Mesodermal cell (in vitro differentiated cells): Measurements from ENCODE around the gene CDH10. TPM values are rescaled to one million over a fixed set of nuclear protein-coding genes. Genes with fewer than 3 reads are reported as not detected.

Experiments
- H3K27ac ChIP-seq: 2 replicates; pipeline ENCODE4 v1.7.0; 2013; ENCODE audit warnings: mild to moderate bottlenecking, low read depth, low read length, moderate library complexity; ENCODE audit not compliant: severe bottlenecking
- H3K36me3 ChIP-seq: 2 replicates; pipeline ENCODE4 v1.7.1; 2013; ENCODE audit warnings: mild to moderate bottlenecking, low read length, moderate library complexity; ENCODE audit not compliant: control insufficient read depth, insufficient read depth
- H3K4me1 ChIP-seq: one replicate; pipeline ENCODE4 v1.7.1; 2013; ENCODE audit warnings: mild to moderate bottlenecking, low read length; ENCODE audit not compliant: insufficient read depth, control insufficient read depth, poor library complexity, severe bottlenecking
- H3K4me3 ChIP-seq: 2 replicates; pipeline ENCODE4 v1.7.0; 2013; ENCODE audit warnings: low read length, control low read depth, mild to moderate bottlenecking; ENCODE audit not compliant: insufficient read depth, poor library complexity, severe bottlenecking; ENCODE audit errors: extremely low read depth
- H3K9me3 ChIP-seq: 2 replicates; pipeline ENCODE4 v1.7.1; 2013; ENCODE audit warnings: mild to moderate bottlenecking, low read length, moderate library complexity; ENCODE audit not compliant: control insufficient read depth
- WGBS, 2 experiments: methylation state at CpG; one replicate each; pipeline ENCODE4 v1.1.5; 2013; ENCODE audit warnings: missing lambda C conversion rate in 2 of 2; ENCODE audit not compliant: insufficient coverage in 2 of 2; 5-methylcytosine and 5-hydroxymethylcytosine counted together
- polyA plus RNA-seq, 2 experiments: library from polyadenylated mRNA; stranded (reverse); fragments of 50-300 nt; gene quantifications; one replicate each; pipeline ENCODE4 v1.2.3, GENCODE V29; 2013

The CDH10 gene
- 6.7 TPM for polyA plus RNA-seq (2013, experiment 1 of 2)
- 8.9 TPM for polyA plus RNA-seq (2013, experiment 2 of 2)

GRCh38 chr5:24644761-24645160 lies at the start of gene CDH10:
CDH10 (minus strand) TSS chr5:24644978; CDS start chr5:24593490, 51,488 bp downstream.
- 0% methylated on average over 7 to 9 of the region's 14 CpGs for WGBS, 2 experiments
- Histone ChIP-seq H3K4me3 (peak within 1 kb of the TSS; percentile 48), H3K36me3 (no peaks in the 10 kb centered on the region), H3K4me1 (peaks cover 4% of the 10 kb centered on the region), H3K27ac (peak within 1 kb of the TSS; percentile 78), H3K9me3 (no peaks in the 10 kb centered on the region)

GRCh38 chr5:24693609-24694008 lies 48.8 kb upstream of the CDH10 start:
- Histone ChIP-seq H3K36me3 (no peaks in the 10 kb centered on the region), H3K4me3 (no peak overlapping the region), H3K4me1 (no peaks in the 10 kb centered on the region), H3K9me3 (no peaks in the 10 kb centered on the region), H3K27ac (no peak overlapping the region)

GRCh38 chr5:24691074-24691473 lies 46.3 kb upstream of the CDH10 start:
- Histone ChIP-seq H3K36me3 (no peaks in the 10 kb centered on the region), H3K4me3 (no peak overlapping the region), H3K4me1 (no peaks in the 10 kb centered on the region), H3K9me3 (no peaks in the 10 kb centered on the region), H3K27ac (no peak overlapping the region)
- 100% methylated on average over 2 to 3 of the region's 4 CpGs for WGBS, 2 experiments

- Histone ChIP-seq H3K9me3 (peaks cover 5% of the 10 kb centered on the region), H3K4me1 (no peaks in the 10 kb centered on the region), H3K36me3 (no peaks in the 10 kb centered on the region), H3K4me3 (no peak overlapping the region), H3K27ac (no peak overlapping the region)
- 79 to 84% methylated on average over 1 of the region's 1 CpG for WGBS, 2 experiments
Observed at GRCh38 chr5:24681106-24681505, 36.3 kb upstream of the CDH10 start.

GRCh38 chr5:24668050-24668449 lies 23.3 kb upstream of the CDH10 start:
- WGBS, 2 experiments, result 93 to 100% methylated on average over 2 to 3 of the region's 4 CpGs
- no peak overlapping the region for H3K4me3 ChIP-seq

GRCh38 chr5:24649531-24649930 lies 4.8 kb upstream of the CDH10 start:
- no peaks in the 10 kb centered on the region for H3K4me1 ChIP-seq
- no peaks in the 10 kb centered on the region for H3K9me3 ChIP-seq
- H3K27ac ChIP-seq, result peak overlapping the region; percentile 32
- no peak overlapping the region for H3K4me3 ChIP-seq
- 75% methylated on average over 2 of the region's 3 CpGs for WGBS, 2 experiments
- no peaks in the 10 kb centered on the region for H3K36me3 ChIP-seq

More at GRCh38 chr5:24668050-24668449, 23.3 kb upstream of the CDH10 start:
- H3K27ac ChIP-seq, result no peak overlapping the region
- no peaks in the 10 kb centered on the region for H3K36me3 ChIP-seq
- no peaks in the 10 kb centered on the region for H3K9me3 ChIP-seq
- no peaks in the 10 kb centered on the region for H3K4me1 ChIP-seq

- peaks cover 4% of the 10 kb centered on the region for H3K4me1 ChIP-seq
- H3K27ac ChIP-seq, result no peak overlapping the region
- no peaks in the 10 kb centered on the region for H3K9me3 ChIP-seq
- WGBS, 2 experiments, result 80 to 88% methylated on average over 1 of the region's 1 CpG
- no peak overlapping the region for H3K4me3 ChIP-seq
- H3K36me3 ChIP-seq, result no peaks in the 10 kb centered on the region
Observed at GRCh38 chr5:24646915-24647314, 2.1 kb upstream of the CDH10 start.

GRCh38 chr5:24645483-24645882 lies 705 bp upstream of the CDH10 start:
- 100% methylated on average over 1 of the region's 5 CpGs; no CpG with 5 or more reads in 1 of the 2 experiments for WGBS, 2 experiments
- Histone ChIP-seq H3K36me3 (no peaks in the 10 kb centered on the region), H3K4me1 (peaks cover 4% of the 10 kb centered on the region), H3K27ac (no peak overlapping the region), H3K9me3 (no peaks in the 10 kb centered on the region), H3K4me3 (peak overlapping the region; percentile 48)

- WGBS, 2 experiments, result 64% methylated on average over 2 of the region's 2 CpGs; no CpG with 5 or more reads in 1 of the 2 experiments
- Histone ChIP-seq H3K27ac (no peak overlapping the region), H3K4me1 (peaks cover 4% of the 10 kb centered on the region), H3K36me3 (no peaks in the 10 kb centered on the region), H3K4me3 (peak overlapping the region; percentile 48), H3K9me3 (no peaks in the 10 kb centered on the region)
Observed at GRCh38 chr5:24643880-24644279, 898 bp downstream of the CDH10 start.

- peaks cover 4% of the 10 kb centered on the region for H3K4me1 ChIP-seq
- no peak overlapping the region for H3K27ac ChIP-seq
- H3K9me3 ChIP-seq, result no peaks in the 10 kb centered on the region
- H3K36me3 ChIP-seq, result no peaks in the 10 kb centered on the region
- peak overlapping the region; percentile 48 for H3K4me3 ChIP-seq
- 73 to 86% methylated on average over 3 to 4 of the region's 5 CpGs for WGBS, 2 experiments
Observed at GRCh38 chr5:24643156-24643555, 1.6 kb downstream of the CDH10 start.

GRCh38 chr5:24642022-24642421 lies 2.8 kb downstream of the CDH10 start:
- Histone ChIP-seq H3K36me3 (no peaks in the 10 kb centered on the region), H3K4me1 (peaks cover 4% of the 10 kb centered on the region), H3K9me3 (no peaks in the 10 kb centered on the region), H3K27ac (no peak overlapping the region), H3K4me3 (no peak overlapping the region)
- no CpG with 5 or more reads among the region's 1 CpG for WGBS, 2 experiments
